DND-41 (cell line): ENCODE measurements around the gene PGBD1.

ENCODE experiments used
- CTCF ChIP-seq: IDR thresholded peaks from 2 replicates; pipeline ENCODE4 v1.5.1; 2012; ENCODE audit warnings: borderline replicate concordance, low read length, moderate library complexity, mild to moderate bottlenecking; ENCODE audit not compliant: poor library complexity, severe bottlenecking; ENCODE audit errors: extremely low read depth
- EZH2 ChIP-seq: IDR thresholded peaks from 3 replicates; pipeline ENCODE4 v1.6.1; 2012; ENCODE audit warnings: borderline replicate concordance, low read depth, mild to moderate bottlenecking, moderate library complexity, low read length, inconsistent platforms; ENCODE audit not compliant: severe bottlenecking

DNA sequence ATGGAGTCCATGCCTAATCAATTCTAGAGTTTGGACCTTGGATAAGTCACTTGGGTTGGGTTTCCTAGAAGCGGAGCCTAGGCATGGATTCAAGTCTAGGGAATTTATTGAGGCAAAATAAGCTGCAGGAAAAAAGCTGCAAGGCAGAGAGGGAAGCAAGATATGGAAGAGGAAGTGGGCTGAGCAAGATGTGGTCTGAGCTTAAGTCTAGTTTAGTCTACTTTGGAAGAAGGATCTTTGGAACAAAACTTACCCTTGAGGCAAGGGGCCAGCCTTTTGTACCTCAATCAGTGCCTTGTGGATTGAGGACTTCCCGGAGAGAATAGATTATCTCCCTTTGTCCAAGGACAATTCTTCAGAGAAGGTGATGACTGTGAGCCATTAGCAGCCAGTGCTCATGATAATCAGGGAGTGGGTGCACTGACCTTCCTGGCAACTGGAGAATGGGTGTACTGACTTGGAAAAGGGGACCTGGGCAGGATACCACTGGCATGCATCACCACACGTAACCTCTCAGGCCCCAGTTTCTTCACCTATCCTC, 45.4 kb upstream of the PGBD1 start:
- TF ChIP-seq CTCF (no peak), EZH2 (no peak)
